Suprapubic skin (tissue), 4 donors: ENCODE results near the gene TMEM181. TPM values are rescaled to one million over a fixed set of nuclear protein-coding genes. Genes with fewer than 3 reads are reported as not detected.
"Not testable (repeated sequence)": the region's sequence is repeated elsewhere in the genome, so short reads cannot be mapped to it uniquely, and the experiment has no call there.

Source experiments
- DNase-seq, 2 donors: peaks; one replicate each; pipeline ENCODE4 v3.0.0-alpha.2; 2019; ENCODE audit warnings: low spot score in 2 of 2
- H3K27ac ChIP-seq: fragments of 200-600 bp; sonication (generic); one replicate; pipeline ENCODE4 v1.5.1; 2019
- H3K27me3 ChIP-seq: fragments of 200-600 bp; sonication (generic); one replicate; pipeline ENCODE4 v1.5.1; 2019
- H3K36me3 ChIP-seq: fragments of 200-600 bp; sonication (generic); one replicate; pipeline ENCODE4 v1.5.1; 2019
- H3K4me1 ChIP-seq: fragments of 200-600 bp; sonication (generic); one replicate; pipeline ENCODE4 v1.5.1; 2019
- H3K4me3 ChIP-seq: fragments of 200-600 bp; sonication (generic); one replicate; pipeline ENCODE4 v1.5.1; 2019; ENCODE audit warnings: mild to moderate bottlenecking
- H3K9me3 ChIP-seq: fragments of 200-600 bp; sonication (generic); one replicate; pipeline ENCODE4 v1.5.1; 2019
- CTCF ChIP-seq, 2 donors: fragments of 200-600 bp in 1 of 2; fragments of 450-650 bp in 1 of 2; sonication (generic) in 1 of 2; IDR thresholded peaks; one replicate each; pipeline ENCODE4 v1.5.1; 2016 to 2019; ENCODE audit warnings: antibody characterized with exemption in 2 of 2, mild to moderate bottlenecking in 1 of 2, moderate library complexity in 1 of 2
- EP300 ChIP-seq: sonication (generic); formaldehyde crosslinking; IDR thresholded peaks from one replicate; pipeline ENCODE4 v1.6.1; 2017; ENCODE audit warnings: antibody characterized with exemption
- POLR2A ChIP-seq, 2 donors: fragments of 450-650 bp; IDR thresholded peaks; one replicate each; pipeline ENCODE4 v1.6.1; 2017; ENCODE audit warnings: antibody characterized with exemption in 2 of 2, mild to moderate bottlenecking in 2 of 2, moderate library complexity in 2 of 2
- POLR2AphosphoS5 ChIP-seq, 3 donors: sonication (generic); formaldehyde crosslinking; IDR thresholded peaks; one replicate each; pipeline ENCODE4 v1.6.1; 2017; ENCODE audit warnings: antibody characterized with exemption in 3 of 3
- WGBS: methylation state at CpG from one replicate; pipeline ENCODE4 v1.1.5; 2018; 5-methylcytosine and 5-hydroxymethylcytosine counted together
- total RNA-seq, 4 donors: library from RNA; depleted of rRNA; stranded (reverse); fragments of >200 nt; gene quantifications; one replicate each; pipeline ENCODE4 v1.1.0, GENCODE V29; 2016

Gene TMEM181
- total RNA-seq, 4 donors from 2014 or later = 17.5 to 24.7 (median 21.7) TPM

- Histone ChIP-seq H3K36me3 (peaks cover 68% of the 10 kb centered on the region), H3K27me3 (no peaks in the 10 kb centered on the region), H3K9me3 (no peaks in the 10 kb centered on the region), H3K27ac (no peak overlapping the region), H3K4me1 (no peaks in the 10 kb centered on the region), H3K4me3 (no peak overlapping the region)
- WGBS = 89% methylated on average over 7 of the region's 12 CpGs
- TF ChIP-seq CTCF (IDR thresholded peaks at IDR 0.05) = no peak
- TF ChIP-seq EP300 = no peak
- no peak for TF ChIP-seq POLR2A (IDR thresholded peaks at IDR 0.05)
- no peak for TF ChIP-seq POLR2AphosphoS5 (IDR thresholded peaks at IDR 0.05)
- DNase-seq = no peak
Measured at GRCh38 chr6:158608221-158608620, 48.3 kb downstream of the TMEM181 start.

- Histone ChIP-seq H3K36me3 (peaks cover 68% of the 10 kb centered on the region), H3K9me3 (no peaks in the 10 kb centered on the region), H3K4me3 (no peak overlapping the region), H3K27me3 (no peaks in the 10 kb centered on the region), H3K27ac (no peak overlapping the region), H3K4me1 (no peaks in the 10 kb centered on the region)
- WGBS = 91% methylated on average over 12 of the region's 13 CpGs
- no peak for TF ChIP-seq POLR2A (IDR thresholded peaks at IDR 0.05)
- TF ChIP-seq EP300 = no peak
- TF ChIP-seq POLR2AphosphoS5 (IDR thresholded peaks at IDR 0.05) = no peak
- TF ChIP-seq CTCF (IDR thresholded peaks at IDR 0.05) = no peak
- no peak for DNase-seq
Measured at GRCh38 chr6:158609455-158610155, 49.7 kb downstream of the TMEM181 start.

GRCh38 chr6:158610319-158610968 lies 50.6 kb downstream of the TMEM181 start:
- Histone ChIP-seq H3K27me3 (no peaks in the 10 kb centered on the region), H3K4me1 (no peaks in the 10 kb centered on the region), H3K27ac (no peak overlapping the region), H3K9me3 (no peaks in the 10 kb centered on the region), H3K36me3 (peaks cover 67% of the 10 kb centered on the region), H3K4me3 (no peak overlapping the region)
- DNase-seq = no peak
- whole genome bisulfite sequencing = 88% methylated on average over 8 of the region's 9 CpGs
- TF ChIP-seq POLR2AphosphoS5 (IDR thresholded peaks at IDR 0.05) (no peak), POLR2A (IDR thresholded peaks at IDR 0.05) (no peak)

GRCh38 chr6:158611039-158611438 lies 51.1 kb downstream of the TMEM181 start:
- Histone ChIP-seq H3K4me1 (no peaks in the 10 kb centered on the region), H3K4me3 (no peak overlapping the region), H3K36me3 (peaks cover 62% of the 10 kb centered on the region), H3K27me3 (no peaks in the 10 kb centered on the region), H3K27ac (no peak overlapping the region), H3K9me3 (no peaks in the 10 kb centered on the region)
- TF ChIP-seq EP300 (no peak), POLR2A (IDR thresholded peaks at IDR 0.05) (no peak), POLR2AphosphoS5 (IDR thresholded peaks at IDR 0.05) (no peak), CTCF (IDR thresholded peaks at IDR 0.05) (no peak)
- WGBS = 86% methylated on average over 3 of the region's 3 CpGs
- DNase-seq = no peak

GRCh38 chr6:158611541-158612370 lies 51.9 kb downstream of the TMEM181 start:
- Histone ChIP-seq H3K9me3 (no peaks in the 10 kb centered on the region), H3K4me1 (no peaks in the 10 kb centered on the region), H3K27me3 (no peaks in the 10 kb centered on the region), H3K27ac (no peak overlapping the region), H3K36me3 (peaks cover 54% of the 10 kb centered on the region), H3K4me3 (no peak overlapping the region)
- DNase-seq = no peak
- TF ChIP-seq CTCF (IDR thresholded peaks at IDR 0.05) (no peak), POLR2AphosphoS5 (IDR thresholded peaks at IDR 0.05) (no peak), POLR2A (IDR thresholded peaks at IDR 0.05) (no peak), EP300 (no peak)
- 88% methylated on average over 14 of the region's 14 CpGs for WGBS

- H3K36me3 ChIP-seq = peaks cover 31% of the 10 kb centered on the region
- not testable (repeated sequence) for H3K4me3 ChIP-seq, DNase-seq, H3K4me1 ChIP-seq, H3K27ac ChIP-seq, H3K9me3 ChIP-seq, H3K27me3 ChIP-seq
- 97% methylated on average over 3 of the region's 3 CpGs for WGBS
Measured at GRCh38 chr6:158614606-158615005, 54.7 kb downstream of the TMEM181 start.

- peaks cover 27% of the 10 kb centered on the region for H3K36me3 ChIP-seq
- H3K4me1 ChIP-seq, H3K9me3 ChIP-seq, H3K27me3 ChIP-seq, H3K27ac ChIP-seq, DNase-seq, H3K4me3 ChIP-seq: not testable (repeated sequence)
- 94% methylated on average over 3 of the region's 3 CpGs for WGBS
Measured at GRCh38 chr6:158618289-158618688, 58.4 kb downstream of the TMEM181 start.
